GM23338 (cell line): ENCODE results near the gene DRP2.

Experiments
- CREB1 ChIP-seq: fragments of 250-450 bp; sonication (Bioruptor Pico); IDR thresholded peaks from 2 replicates; pipeline ENCODE4 v1.5.0; 2020; ENCODE audit warnings: low read depth, mild to moderate bottlenecking, moderate library complexity
- CTCF ChIP-seq, 2 experiments: fragments of 200-600 bp in 1 of 2; sonication (generic) in 1 of 2; conservative IDR thresholded peaks; 2 replicates each; pipeline versions ENCODE4 v1.5.1 to v1.6.1; 2016 to 2017; ENCODE audit warnings: antibody characterized with exemption in 2 of 2, low read depth in 2 of 2, mild to moderate bottlenecking in 2 of 2, moderate library complexity in 1 of 2
- EZH2 ChIP-seq: fragments of 200-600 bp; sonication (generic); IDR thresholded peaks from one replicate; pipeline ENCODE4 v1.8.0; 2017; ENCODE audit warnings: antibody characterized with exemption, mild to moderate bottlenecking, low read depth; ENCODE audit not compliant: unreplicated experiment
- JUNB ChIP-seq: IDR thresholded peaks from one replicate; pipeline ENCODE4 v1.6.1; 2016; ENCODE audit warnings: antibody characterized with exemption; ENCODE audit not compliant: unreplicated experiment
- TF ChIP-seq, protein P1 (sequence below): fragments of 250-450 bp; sonication (Bioruptor Pico); IDR thresholded peaks from 2 replicates; pipeline ENCODE4 v1.5.0; 2020; ENCODE audit warnings: mild to moderate bottlenecking, moderate library complexity
- TF ChIP-seq, protein P2 (sequence below): IDR thresholded peaks from one replicate; pipeline ENCODE4 v1.6.1; 2018; ENCODE audit warnings: antibody characterized with exemption; ENCODE audit not compliant: unreplicated experiment

DNA sequence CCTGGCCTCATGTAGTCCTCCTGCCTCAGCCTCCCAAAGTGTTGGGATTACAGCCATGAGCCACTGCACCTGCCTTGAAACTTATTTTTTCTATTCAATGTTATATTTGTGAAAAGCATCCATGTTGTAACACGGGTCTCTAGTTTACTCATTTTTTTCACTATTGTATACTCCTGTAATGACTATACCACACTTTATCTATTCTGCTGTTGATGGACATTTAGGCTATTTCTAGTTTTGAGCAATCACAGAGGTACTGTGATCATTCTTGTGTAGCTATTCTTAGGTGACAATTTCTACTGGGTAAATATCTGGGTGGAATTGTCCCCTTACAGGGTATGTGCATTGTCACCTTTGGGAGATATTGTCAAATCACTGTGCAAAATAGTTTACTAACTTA lies 3.6 kb downstream of the DRP2 start:
- TF ChIP-seq CTCF (conservative IDR thresholded peaks at IDR 0.05; ENCODE audit: low read depth in 2 of 2) = no peak
- TF ChIP-seq EZH2 = no peak
- no peak for TF ChIP-seq JUNB
- TF ChIP-seq, protein P1, sequence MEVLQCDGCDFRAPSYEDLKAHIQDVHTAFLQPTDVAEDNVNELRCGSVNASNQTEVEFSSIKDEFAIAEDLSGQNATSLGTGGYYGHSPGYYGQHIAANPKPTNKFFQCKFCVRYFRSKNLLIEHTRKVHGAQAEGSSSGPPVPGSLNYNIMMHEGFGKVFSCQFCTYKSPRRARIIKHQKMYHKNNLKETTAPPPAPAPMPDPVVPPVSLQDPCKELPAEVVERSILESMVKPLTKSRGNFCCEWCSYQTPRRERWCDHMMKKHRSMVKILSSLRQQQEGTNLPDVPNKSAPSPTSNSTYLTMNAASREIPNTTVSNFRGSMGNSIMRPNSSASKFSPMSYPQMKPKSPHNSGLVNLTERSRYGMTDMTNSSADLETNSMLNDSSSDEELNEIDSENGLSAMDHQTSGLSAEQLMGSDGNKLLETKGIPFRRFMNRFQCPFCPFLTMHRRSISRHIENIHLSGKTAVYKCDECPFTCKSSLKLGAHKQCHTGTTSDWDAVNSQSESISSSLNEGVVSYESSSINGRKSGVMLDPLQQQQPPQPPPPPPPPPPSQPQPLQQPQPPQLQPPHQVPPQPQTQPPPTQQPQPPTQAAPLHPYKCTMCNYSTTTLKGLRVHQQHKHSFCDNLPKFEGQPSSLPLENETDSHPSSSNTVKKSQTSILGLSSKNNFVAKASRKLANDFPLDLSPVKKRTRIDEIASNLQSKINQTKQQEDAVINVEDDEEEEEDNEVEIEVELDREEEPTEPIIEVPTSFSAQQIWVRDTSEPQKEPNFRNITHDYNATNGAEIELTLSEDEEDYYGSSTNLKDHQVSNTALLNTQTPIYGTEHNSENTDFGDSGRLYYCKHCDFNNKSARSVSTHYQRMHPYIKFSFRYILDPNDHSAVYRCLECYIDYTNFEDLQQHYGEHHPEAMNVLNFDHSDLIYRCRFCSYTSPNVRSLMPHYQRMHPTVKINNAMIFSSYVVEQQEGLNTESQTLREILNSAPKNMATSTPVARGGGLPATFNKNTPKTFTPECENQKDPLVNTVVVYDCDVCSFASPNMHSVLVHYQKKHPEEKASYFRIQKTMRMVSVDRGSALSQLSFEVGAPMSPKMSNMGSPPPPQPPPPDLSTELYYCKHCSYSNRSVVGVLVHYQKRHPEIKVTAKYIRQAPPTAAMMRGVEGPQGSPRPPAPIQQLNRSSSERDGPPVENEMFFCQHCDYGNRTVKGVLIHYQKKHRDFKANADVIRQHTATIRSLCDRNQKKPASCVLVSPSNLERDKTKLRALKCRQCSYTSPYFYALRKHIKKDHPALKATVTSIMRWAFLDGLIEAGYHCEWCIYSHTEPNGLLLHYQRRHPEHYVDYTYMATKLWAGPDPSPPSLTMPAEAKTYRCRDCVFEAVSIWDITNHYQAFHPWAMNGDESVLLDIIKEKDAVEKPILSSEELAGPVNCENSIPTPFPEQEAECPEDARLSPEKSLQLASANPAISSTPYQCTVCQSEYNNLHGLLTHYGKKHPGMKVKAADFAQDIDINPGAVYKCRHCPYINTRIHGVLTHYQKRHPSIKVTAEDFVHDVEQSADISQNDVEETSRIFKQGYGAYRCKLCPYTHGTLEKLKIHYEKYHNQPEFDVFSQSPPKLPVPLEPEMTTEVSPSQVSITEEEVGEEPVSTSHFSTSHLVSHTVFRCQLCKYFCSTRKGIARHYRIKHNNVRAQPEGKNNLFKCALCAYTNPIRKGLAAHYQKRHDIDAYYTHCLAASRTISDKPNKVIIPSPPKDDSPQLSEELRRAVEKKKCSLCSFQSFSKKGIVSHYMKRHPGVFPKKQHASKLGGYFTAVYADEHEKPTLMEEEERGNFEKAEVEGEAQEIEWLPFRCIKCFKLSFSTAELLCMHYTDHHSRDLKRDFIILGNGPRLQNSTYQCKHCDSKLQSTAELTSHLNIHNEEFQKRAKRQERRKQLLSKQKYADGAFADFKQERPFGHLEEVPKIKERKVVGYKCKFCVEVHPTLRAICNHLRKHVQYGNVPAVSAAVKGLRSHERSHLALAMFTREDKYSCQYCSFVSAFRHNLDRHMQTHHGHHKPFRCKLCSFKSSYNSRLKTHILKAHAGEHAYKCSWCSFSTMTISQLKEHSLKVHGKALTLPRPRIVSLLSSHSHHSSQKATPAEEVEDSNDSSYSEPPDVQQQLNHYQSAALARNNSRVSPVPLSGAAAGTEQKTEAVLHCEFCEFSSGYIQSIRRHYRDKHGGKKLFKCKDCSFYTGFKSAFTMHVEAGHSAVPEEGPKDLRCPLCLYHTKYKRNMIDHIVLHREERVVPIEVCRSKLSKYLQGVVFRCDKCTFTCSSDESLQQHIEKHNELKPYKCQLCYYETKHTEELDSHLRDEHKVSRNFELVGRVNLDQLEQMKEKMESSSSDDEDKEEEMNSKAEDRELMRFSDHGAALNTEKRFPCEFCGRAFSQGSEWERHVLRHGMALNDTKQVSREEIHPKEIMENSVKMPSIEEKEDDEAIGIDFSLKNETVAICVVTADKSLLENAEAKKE (CRISPR knock-in tag) = no peak
- TF ChIP-seq, protein P2, sequence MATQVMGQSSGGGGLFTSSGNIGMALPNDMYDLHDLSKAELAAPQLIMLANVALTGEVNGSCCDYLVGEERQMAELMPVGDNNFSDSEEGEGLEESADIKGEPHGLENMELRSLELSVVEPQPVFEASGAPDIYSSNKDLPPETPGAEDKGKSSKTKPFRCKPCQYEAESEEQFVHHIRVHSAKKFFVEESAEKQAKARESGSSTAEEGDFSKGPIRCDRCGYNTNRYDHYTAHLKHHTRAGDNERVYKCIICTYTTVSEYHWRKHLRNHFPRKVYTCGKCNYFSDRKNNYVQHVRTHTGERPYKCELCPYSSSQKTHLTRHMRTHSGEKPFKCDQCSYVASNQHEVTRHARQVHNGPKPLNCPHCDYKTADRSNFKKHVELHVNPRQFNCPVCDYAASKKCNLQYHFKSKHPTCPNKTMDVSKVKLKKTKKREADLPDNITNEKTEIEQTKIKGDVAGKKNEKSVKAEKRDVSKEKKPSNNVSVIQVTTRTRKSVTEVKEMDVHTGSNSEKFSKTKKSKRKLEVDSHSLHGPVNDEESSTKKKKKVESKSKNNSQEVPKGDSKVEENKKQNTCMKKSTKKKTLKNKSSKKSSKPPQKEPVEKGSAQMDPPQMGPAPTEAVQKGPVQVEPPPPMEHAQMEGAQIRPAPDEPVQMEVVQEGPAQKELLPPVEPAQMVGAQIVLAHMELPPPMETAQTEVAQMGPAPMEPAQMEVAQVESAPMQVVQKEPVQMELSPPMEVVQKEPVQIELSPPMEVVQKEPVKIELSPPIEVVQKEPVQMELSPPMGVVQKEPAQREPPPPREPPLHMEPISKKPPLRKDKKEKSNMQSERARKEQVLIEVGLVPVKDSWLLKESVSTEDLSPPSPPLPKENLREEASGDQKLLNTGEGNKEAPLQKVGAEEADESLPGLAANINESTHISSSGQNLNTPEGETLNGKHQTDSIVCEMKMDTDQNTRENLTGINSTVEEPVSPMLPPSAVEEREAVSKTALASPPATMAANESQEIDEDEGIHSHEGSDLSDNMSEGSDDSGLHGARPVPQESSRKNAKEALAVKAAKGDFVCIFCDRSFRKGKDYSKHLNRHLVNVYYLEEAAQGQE = no peak
- TF ChIP-seq CREB1 (CRISPR knock-in tag) = no peak
